DOHH2 (cell line): ENCODE measurements around the gene MIB2.

Experiments used
- H3F3A ChIP-seq: fragments of 200-600 bp; sonication (generic), shearing (Covaris generic); 2 replicates; pipeline ENCODE4 v1.6.0; 2016; ENCODE audit warnings: antibody characterized with exemption, mild to moderate bottlenecking; ENCODE audit not compliant: control insufficient read depth, insufficient read depth
- H3K27ac ChIP-seq: fragments of 200-600 bp; sonication (generic); 2 replicates; pipeline ENCODE4 v1.5.1; 2014; ENCODE audit warnings: low read depth, mild to moderate bottlenecking, low read length, moderate library complexity
- H3K27me3 ChIP-seq: fragments of 200-600 bp; sonication (generic); 2 replicates; pipeline ENCODE4 v1.6.1; 2014; ENCODE audit warnings: mild to moderate bottlenecking, low read length, mixed read lengths; ENCODE audit not compliant: control insufficient read depth
- H3K36me3 ChIP-seq: fragments of 200-600 bp; sonication (generic); 2 replicates; pipeline ENCODE4 v1.6.1; 2014; ENCODE audit warnings: mild to moderate bottlenecking, low read length, moderate library complexity, mixed read lengths; ENCODE audit not compliant: control insufficient read depth
- H3K4me1 ChIP-seq: fragments of 200-600 bp; sonication (generic); 2 replicates; pipeline ENCODE4 v1.6.1; 2014; ENCODE audit warnings: mild to moderate bottlenecking, low read length, mixed read lengths; ENCODE audit not compliant: control insufficient read depth
- H3K4me2 ChIP-seq: fragments of 200-600 bp; sonication (generic); 2 replicates; pipeline ENCODE4 v1.6.0; 2014; ENCODE audit warnings: mild to moderate bottlenecking, low read length, moderate library complexity
- H3K4me3 ChIP-seq: fragments of 200-600 bp; sonication (generic); 2 replicates; pipeline ENCODE4 v1.5.1; 2014; ENCODE audit warnings: mild to moderate bottlenecking, low read length, mixed read lengths
- H3K79me2 ChIP-seq: fragments of 200-600 bp; sonication (generic); 2 replicates; pipeline ENCODE4 v1.6.1; 2014; ENCODE audit warnings: mild to moderate bottlenecking, low read length, mixed read lengths; ENCODE audit not compliant: control insufficient read depth
- H3K9me2 ChIP-seq: fragments of 200-600 bp; sonication (generic); replicated peaks from 2 replicates; pipeline ENCODE4 v1.6.1; 2014; ENCODE audit warnings: mild to moderate bottlenecking, low read length, mixed read lengths; ENCODE audit not compliant: control insufficient read depth
- H3K9me3 ChIP-seq: fragments of 200-600 bp; sonication (generic); 2 replicates; pipeline ENCODE4 v1.6.1; 2014; ENCODE audit warnings: antibody characterized with exemption, low read length, mixed read lengths; ENCODE audit not compliant: control insufficient read depth, insufficient read depth
- H4K20me1 ChIP-seq: fragments of 200-600 bp; sonication (generic); 2 replicates; pipeline ENCODE4 v1.6.0; 2014; ENCODE audit warnings: low read depth, mild to moderate bottlenecking, antibody characterized with exemption, low read length, moderate library complexity; ENCODE audit not compliant: control insufficient read depth, insufficient read depth
- EZH2phosphoT487 ChIP-seq: fragments of 200-600 bp; sonication (generic); IDR thresholded peaks from 2 replicates; pipeline ENCODE4 v1.6.1; 2017; ENCODE audit warnings: borderline replicate concordance, mild to moderate bottlenecking, antibody characterized with exemption, low read length, moderate library complexity, mixed read lengths
- TF ChIP-seq, protein P1 (sequence below): fragments of 200-600 bp; sonication (generic); IDR thresholded peaks from one replicate; pipeline ENCODE4 v1.5.1; 2014; ENCODE audit warnings: antibody characterized with exemption, mild to moderate bottlenecking, low read depth, low read length; ENCODE audit not compliant: poor library complexity, severe bottlenecking

The MIB2 gene

GRCh38 chr1:1669468-1670440, 54.5 kb downstream of the MIB2 start:
- TF ChIP-seq, protein P1, sequence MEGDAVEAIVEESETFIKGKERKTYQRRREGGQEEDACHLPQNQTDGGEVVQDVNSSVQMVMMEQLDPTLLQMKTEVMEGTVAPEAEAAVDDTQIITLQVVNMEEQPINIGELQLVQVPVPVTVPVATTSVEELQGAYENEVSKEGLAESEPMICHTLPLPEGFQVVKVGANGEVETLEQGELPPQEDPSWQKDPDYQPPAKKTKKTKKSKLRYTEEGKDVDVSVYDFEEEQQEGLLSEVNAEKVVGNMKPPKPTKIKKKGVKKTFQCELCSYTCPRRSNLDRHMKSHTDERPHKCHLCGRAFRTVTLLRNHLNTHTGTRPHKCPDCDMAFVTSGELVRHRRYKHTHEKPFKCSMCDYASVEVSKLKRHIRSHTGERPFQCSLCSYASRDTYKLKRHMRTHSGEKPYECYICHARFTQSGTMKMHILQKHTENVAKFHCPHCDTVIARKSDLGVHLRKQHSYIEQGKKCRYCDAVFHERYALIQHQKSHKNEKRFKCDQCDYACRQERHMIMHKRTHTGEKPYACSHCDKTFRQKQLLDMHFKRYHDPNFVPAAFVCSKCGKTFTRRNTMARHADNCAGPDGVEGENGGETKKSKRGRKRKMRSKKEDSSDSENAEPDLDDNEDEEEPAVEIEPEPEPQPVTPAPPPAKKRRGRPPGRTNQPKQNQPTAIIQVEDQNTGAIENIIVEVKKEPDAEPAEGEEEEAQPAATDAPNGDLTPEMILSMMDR, result no peak
- Histone ChIP-seq H3K36me3 (peaks cover 36% of the 10 kb centered on the region), H3K4me3 (no peak overlapping the region), H3K79me2 (no peaks in the 10 kb centered on the region), H3K4me2 (no peak overlapping the region), H3K27ac (no peak overlapping the region), H3F3A (no peaks in the 10 kb centered on the region; the same call in 1 of the 2 replicates), H3K4me1 (no peaks in the 10 kb centered on the region), H3K27me3 (no peaks in the 10 kb centered on the region), H4K20me1 (no peaks in the 10 kb centered on the region; the same call in 1 of the 2 replicates), H3K9me3 (no peaks in the 10 kb centered on the region), H3K9me2 (no peaks in the 10 kb centered on the region)

GRCh38 chr1:1670866-1671265, 55.6 kb downstream of the MIB2 start:
- Histone ChIP-seq H3K9me2 (no peaks in the 10 kb centered on the region), H3K36me3 (peaks cover 25% of the 10 kb centered on the region), H3K4me3 (no peak overlapping the region), H3K27ac (no peak overlapping the region), H3K4me2 (no peak overlapping the region), H4K20me1 (no peaks in the 10 kb centered on the region; the same call in 1 of the 2 replicates), H3K27me3 (no peaks in the 10 kb centered on the region), H3K9me3 (no peaks in the 10 kb centered on the region), H3F3A (no peaks in the 10 kb centered on the region; the same call in 1 of the 2 replicates), H3K79me2 (no peaks in the 10 kb centered on the region), H3K4me1 (no peaks in the 10 kb centered on the region)
- TF ChIP-seq, protein P1, result no peak
- TF ChIP-seq EZH2phosphoT487, result no peak

GRCh38 chr1:1671365-1672119, 56.2 kb downstream of the MIB2 start:
- H3K9me2 ChIP-seq, result no peaks in the 10 kb centered on the region
- no peak for TF ChIP-seq EZH2phosphoT487
- TF ChIP-seq, protein P1, result no peak
- peaks cover 18% of the 10 kb centered on the region for H3K36me3 ChIP-seq
- H3K27me3 ChIP-seq, result no peaks in the 10 kb centered on the region
- no peaks in the 10 kb centered on the region; the same call in 1 of the 2 replicates for H4K20me1 ChIP-seq
- no peaks in the 10 kb centered on the region for H3K9me3 ChIP-seq
- H3K27ac ChIP-seq, result no peak overlapping the region
- H3K4me3 ChIP-seq, result no peak overlapping the region
- H3K4me1 ChIP-seq, result no peaks in the 10 kb centered on the region
- H3K4me2 ChIP-seq, result no peak overlapping the region
- H3F3A ChIP-seq, result no peaks in the 10 kb centered on the region; the same call in 1 of the 2 replicates
- no peaks in the 10 kb centered on the region for H3K79me2 ChIP-seq
